Measurements from ENCODE around the gene ST6GALNAC2. TPM values are rescaled to one million over a fixed set of nuclear protein-coding genes. Genes with fewer than 3 reads are reported as not detected.

Gene ST6GALNAC2
- total RNA-seq, 4 donors from 2014 or later = 8.7 to 17.8 (median 13.3) TPM

DNA sequence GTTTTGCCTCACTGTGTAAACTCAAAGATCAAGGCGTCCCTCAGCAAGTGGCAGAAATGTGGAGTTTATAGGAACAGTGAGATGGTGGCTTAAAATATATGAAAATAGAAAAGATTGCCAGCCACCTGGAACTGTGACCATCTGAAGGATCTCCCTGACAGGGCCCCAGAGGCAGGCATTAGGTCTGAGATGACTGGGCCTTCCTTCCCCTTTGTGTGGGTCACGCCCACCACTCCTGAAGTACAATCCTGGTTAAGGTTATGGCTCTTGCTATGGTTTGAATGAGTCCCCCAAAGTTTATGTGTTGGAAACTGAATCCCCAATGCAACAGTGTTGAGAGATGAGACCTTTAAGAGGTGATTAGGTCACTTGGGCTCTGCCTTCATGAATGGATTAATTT, 6.4 kb downstream of the ST6GALNAC2 start:
- Histone ChIP-seq H3K27ac (replicated peaks in 1 of 4) (no peak overlapping the region), H3K36me3 (no peaks in the 10 kb centered on the region), H3K9me3 (no peaks in the 10 kb centered on the region), H3K27me3 (peaks cover 0 to under 1% (median 0%) of the 10 kb centered on the region in 4 donors), H3K4me3 (no peak overlapping the region), H3K4me1 (peaks cover 0 to 3% (median 0%) of the 10 kb centered on the region in 4 donors)
- intact Hi-C loops (cut with DNase I) = no loop called here
- no peak for TF ChIP-seq POLR2AphosphoS5 (IDR thresholded peaks at IDR 0.05)
- no peak for TF ChIP-seq POLR2A (IDR thresholded peaks at IDR 0.05; ENCODE audit: low read depth)
- TF ChIP-seq EP300 (IDR thresholded peaks at IDR 0.05) = no peak
- TF ChIP-seq, protein P1, sequence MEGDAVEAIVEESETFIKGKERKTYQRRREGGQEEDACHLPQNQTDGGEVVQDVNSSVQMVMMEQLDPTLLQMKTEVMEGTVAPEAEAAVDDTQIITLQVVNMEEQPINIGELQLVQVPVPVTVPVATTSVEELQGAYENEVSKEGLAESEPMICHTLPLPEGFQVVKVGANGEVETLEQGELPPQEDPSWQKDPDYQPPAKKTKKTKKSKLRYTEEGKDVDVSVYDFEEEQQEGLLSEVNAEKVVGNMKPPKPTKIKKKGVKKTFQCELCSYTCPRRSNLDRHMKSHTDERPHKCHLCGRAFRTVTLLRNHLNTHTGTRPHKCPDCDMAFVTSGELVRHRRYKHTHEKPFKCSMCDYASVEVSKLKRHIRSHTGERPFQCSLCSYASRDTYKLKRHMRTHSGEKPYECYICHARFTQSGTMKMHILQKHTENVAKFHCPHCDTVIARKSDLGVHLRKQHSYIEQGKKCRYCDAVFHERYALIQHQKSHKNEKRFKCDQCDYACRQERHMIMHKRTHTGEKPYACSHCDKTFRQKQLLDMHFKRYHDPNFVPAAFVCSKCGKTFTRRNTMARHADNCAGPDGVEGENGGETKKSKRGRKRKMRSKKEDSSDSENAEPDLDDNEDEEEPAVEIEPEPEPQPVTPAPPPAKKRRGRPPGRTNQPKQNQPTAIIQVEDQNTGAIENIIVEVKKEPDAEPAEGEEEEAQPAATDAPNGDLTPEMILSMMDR (IDR thresholded peaks at IDR 0.05) = no peak
- DNase-seq (ENCODE audit: extremely low spot score) = no peak
- WGBS = 83% methylated on average over 2 of the region's 2 CpGs

DNA sequence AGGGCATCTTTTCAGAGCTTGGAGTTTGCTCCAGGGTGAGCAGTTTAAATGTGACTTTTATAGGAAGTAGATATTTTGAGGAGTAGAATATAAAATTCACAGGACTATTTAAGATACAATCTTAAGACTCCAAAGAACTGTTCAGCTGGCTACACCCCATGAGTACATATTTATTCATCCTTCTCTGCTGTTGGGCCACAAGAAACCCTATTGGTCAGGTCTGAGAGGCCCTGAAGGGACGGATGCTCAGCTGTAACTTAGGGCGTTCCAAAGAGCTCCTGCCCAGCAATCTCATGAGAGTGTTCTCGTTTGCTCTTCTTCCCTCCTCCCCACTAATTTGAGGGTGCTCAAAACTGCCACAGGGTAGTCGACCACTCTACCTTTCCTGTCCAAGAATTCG, 7.3 kb downstream of the ST6GALNAC2 start:
- 68% methylated on average over 5 of the region's 5 CpGs for WGBS
- H3K4me1 ChIP-seq = peaks cover 0 to 4% (median 0%) of the 10 kb centered on the region in 4 donors
- no peak overlapping the region for H3K4me3 ChIP-seq
- no peak for DNase-seq (ENCODE audit: extremely low spot score)
- H3K27ac ChIP-seq (replicated peaks in 1 of 4) = no peak overlapping the region
- H3K27me3 ChIP-seq = no peaks in the 10 kb centered on the region
- no peaks in the 10 kb centered on the region for H3K9me3 ChIP-seq
- intact Hi-C loops (cut with DNase I) = no loop called here
- TF ChIP-seq, protein P1 (IDR thresholded peaks at IDR 0.05) = no peak
- TF ChIP-seq POLR2AphosphoS5 (IDR thresholded peaks at IDR 0.05) (no peak), EP300 (IDR thresholded peaks at IDR 0.05) (no peak), POLR2A (IDR thresholded peaks at IDR 0.05; ENCODE audit: low read depth) (no peak)
- H3K36me3 ChIP-seq = no peaks in the 10 kb centered on the region

DNA sequence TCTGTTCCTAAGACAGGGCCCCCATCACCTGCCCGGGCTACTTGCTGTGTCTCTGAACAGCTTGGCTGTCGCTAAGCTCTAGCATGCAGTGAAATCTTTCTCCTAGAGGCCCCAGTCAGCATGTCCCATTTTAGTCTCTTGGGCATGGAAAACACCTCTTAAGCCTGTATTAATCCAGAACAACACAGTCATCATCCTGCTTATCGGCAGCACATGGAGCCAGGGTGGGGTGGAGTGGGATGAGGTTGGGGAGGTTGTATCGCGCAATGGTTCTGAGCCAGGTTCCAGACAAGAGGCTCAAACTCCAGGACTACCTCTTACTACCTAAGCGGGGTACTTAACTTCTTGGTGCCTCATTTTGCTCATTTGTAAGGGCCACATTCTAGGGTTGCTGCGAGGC, 7.8 kb downstream of the ST6GALNAC2 start:
- intact Hi-C loops (cut with DNase I) = no loop called here
- DNase-seq (ENCODE audit: extremely low spot score) = no peak
- 89% methylated on average over 7 of the region's 7 CpGs for WGBS
- no peak overlapping the region for H3K4me3 ChIP-seq
- TF ChIP-seq, protein P1 (IDR thresholded peaks at IDR 0.05) = no peak
- TF ChIP-seq POLR2A (IDR thresholded peaks at IDR 0.05; ENCODE audit: low read depth) (no peak), EP300 (IDR thresholded peaks at IDR 0.05) (no peak), POLR2AphosphoS5 (IDR thresholded peaks at IDR 0.05) (no peak)
- peaks cover 0 to 4% (median 0%) of the 10 kb centered on the region in 4 donors for H3K4me1 ChIP-seq
- H3K27ac ChIP-seq (replicated peaks in 1 of 4) = no peak overlapping the region
- H3K27me3 ChIP-seq = no peaks in the 10 kb centered on the region
- no peaks in the 10 kb centered on the region for H3K9me3 ChIP-seq
- no peaks in the 10 kb centered on the region for H3K36me3 ChIP-seq

DNA sequence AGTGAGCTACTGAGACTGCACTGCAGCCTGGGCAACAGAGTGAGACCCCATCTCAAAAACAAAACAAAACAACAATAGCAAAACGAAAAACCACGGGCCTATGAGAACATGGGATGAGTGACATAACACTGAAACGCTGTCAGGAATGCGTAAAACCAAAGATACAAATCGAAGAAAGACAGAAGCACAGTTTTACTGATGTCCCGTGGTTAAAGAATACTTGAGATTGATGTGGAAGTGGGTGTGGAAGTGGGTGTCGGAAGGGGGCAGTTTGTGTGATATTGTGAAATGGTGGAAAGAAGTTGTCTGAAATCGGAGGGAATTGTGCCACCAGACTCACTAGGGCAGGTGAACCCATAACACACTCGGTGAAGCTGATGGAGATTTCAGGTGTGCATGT, 9.5 kb downstream of the ST6GALNAC2 start:
- H3K36me3 ChIP-seq = no peaks in the 10 kb centered on the region
- peaks cover 0 to 4% (median 0%) of the 10 kb centered on the region in 4 donors for H3K4me1 ChIP-seq
- TF ChIP-seq, protein P1 (IDR thresholded peaks at IDR 0.05) = no peak
- no peak for TF ChIP-seq EP300 (IDR thresholded peaks at IDR 0.05)
- no peak for TF ChIP-seq POLR2A (IDR thresholded peaks at IDR 0.05; ENCODE audit: low read depth)
- TF ChIP-seq POLR2AphosphoS5 (IDR thresholded peaks at IDR 0.05) = no peak
- intact Hi-C loops (cut with DNase I) = no loop called here
- no peak overlapping the region for H3K27ac ChIP-seq (replicated peaks in 1 of 4)
- H3K27me3 ChIP-seq = no peaks in the 10 kb centered on the region
- H3K9me3 ChIP-seq = no peaks in the 10 kb centered on the region
- WGBS = 91% methylated on average over 9 of the region's 9 CpGs
- H3K4me3 ChIP-seq = no peak overlapping the region
- DNase-seq (ENCODE audit: extremely low spot score) = no peak

DNA sequence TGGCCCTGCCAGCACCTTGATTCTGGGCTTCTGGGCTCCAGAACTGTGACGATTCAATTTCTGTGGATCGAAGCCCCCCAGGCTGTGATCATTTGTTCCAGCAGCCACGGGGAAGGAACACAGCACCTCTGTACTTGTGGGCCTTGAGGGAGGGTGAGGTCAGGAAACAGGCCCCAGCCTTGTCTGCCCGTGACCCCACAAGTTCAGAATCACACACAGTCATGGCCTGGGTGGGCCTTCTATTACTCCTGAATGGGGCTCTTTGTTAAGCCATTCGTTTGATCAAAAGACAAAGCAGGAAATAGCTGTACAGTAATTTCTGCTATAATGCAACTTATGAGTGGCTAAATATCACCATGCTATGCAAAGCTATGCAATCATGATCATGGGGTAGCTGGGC, 10.1 kb downstream of the ST6GALNAC2 start:
- peak overlapping the region in 1 of 4 donors; percentile 61 for H3K27ac ChIP-seq (replicated peaks in 1 of 4)
- no peaks in the 10 kb centered on the region for H3K9me3 ChIP-seq
- no peak for DNase-seq (ENCODE audit: extremely low spot score)
- no peaks in the 10 kb centered on the region for H3K27me3 ChIP-seq
- 96% methylated on average over 5 of the region's 5 CpGs for WGBS
- H3K36me3 ChIP-seq = no peaks in the 10 kb centered on the region
- H3K4me1 ChIP-seq = peaks cover 0 to 4% (median 0%) of the 10 kb centered on the region in 4 donors
- intact Hi-C loops (cut with DNase I) = no loop called here
- H3K4me3 ChIP-seq = no peak overlapping the region
- TF ChIP-seq POLR2A (IDR thresholded peaks at IDR 0.05; ENCODE audit: low read depth) = no peak
- TF ChIP-seq EP300 (IDR thresholded peaks at IDR 0.05) = no peak
- TF ChIP-seq POLR2AphosphoS5 (IDR thresholded peaks at IDR 0.05) = no peak

Data from esophagus muscularis mucosa (tissue), 4 donors.